ENCODE results near the gene TNP2. TPM values are rescaled to one million over a fixed set of nuclear protein-coding genes. Genes with fewer than 3 reads are reported as not detected.

Gene TNP2
- total RNA-seq, 3 donors from 2014 or later (not counting 1 experiment from before 2014, with no cell fraction given), result not detected

DNA sequence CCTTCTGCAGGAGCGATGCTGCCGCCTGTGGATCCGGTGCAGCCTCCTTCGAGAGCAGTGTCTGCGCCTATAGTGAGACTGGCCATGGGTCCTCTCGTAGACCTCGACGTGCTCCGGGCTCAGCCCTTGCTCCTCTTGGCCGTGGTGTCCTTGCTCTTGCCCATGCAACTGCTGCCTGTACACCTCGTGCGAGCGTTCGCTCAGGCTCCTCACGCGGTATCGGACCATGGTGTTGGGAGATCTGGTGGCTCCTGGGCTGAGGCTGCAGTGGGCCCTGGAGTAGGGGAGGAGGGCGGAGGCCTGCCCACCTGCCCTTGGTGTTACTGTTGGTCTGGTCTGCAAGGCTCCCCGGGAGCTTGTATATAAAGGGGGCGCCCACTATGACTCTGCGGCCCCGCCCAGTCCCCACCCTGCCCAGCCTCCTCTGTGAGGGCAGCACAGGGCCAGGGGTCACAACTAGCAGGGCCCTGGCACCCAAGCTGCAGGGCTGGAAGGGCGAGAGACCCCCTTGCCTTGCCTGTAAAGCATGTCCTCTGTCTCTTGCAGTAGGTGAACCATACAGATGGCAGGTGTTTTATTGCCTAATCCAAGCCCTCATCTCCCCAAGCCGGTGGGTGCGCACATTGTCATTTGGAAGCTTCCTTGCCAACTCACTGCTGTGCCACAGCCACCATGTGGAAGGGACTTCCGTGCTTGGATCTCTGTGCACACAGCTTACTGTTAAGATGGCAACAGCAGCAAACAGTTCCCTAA, 7.2 kb upstream of the TNP2 start, which contains the start of gene PRM2:
TSS of gene PRM2 (minus strand) at position 338 of the 753 bp plus-strand sequence. CDS start at position 228, 110 bp downstream.
- H3K4me1 Mint-ChIP-seq, result no peaks in the 10 kb centered on the region
- H3K4me3 Mint-ChIP-seq, result no peak within 1 kb of the TSS
- intact Hi-C loops (cut with micrococcal nuclease), result no loop called here
- Histone ChIP-seq H3K4me3 (ENCODE audit: low read length) (no peak within 1 kb of the TSS), H3K36me3 (ENCODE audit: control insufficient read depth, insufficient read depth, low read length) (no peaks in the 10 kb centered on the region), H3K4me1 (ENCODE audit: control insufficient read depth, insufficient read depth, low read length) (no peaks in the 10 kb centered on the region), H3K27ac (ENCODE audit: low read length) (no peak within 1 kb of the TSS), H3K27me3 (ENCODE audit: control insufficient read depth, insufficient read depth, low read length) (no peaks in the 10 kb centered on the region), H3K9me3 (ENCODE audit: control insufficient read depth, insufficient read depth, low read length) (no peaks in the 10 kb centered on the region)
- no peak within 1 kb of the TSS for H3K27ac Mint-ChIP-seq
- H3K9me3 Mint-ChIP-seq, result no peaks in the 10 kb centered on the region
- no peaks in the 10 kb centered on the region for H3K36me3 Mint-ChIP-seq
- DNase-seq, result no peak
- no peak for ATAC-seq
- TF ChIP-seq, protein P1, sequence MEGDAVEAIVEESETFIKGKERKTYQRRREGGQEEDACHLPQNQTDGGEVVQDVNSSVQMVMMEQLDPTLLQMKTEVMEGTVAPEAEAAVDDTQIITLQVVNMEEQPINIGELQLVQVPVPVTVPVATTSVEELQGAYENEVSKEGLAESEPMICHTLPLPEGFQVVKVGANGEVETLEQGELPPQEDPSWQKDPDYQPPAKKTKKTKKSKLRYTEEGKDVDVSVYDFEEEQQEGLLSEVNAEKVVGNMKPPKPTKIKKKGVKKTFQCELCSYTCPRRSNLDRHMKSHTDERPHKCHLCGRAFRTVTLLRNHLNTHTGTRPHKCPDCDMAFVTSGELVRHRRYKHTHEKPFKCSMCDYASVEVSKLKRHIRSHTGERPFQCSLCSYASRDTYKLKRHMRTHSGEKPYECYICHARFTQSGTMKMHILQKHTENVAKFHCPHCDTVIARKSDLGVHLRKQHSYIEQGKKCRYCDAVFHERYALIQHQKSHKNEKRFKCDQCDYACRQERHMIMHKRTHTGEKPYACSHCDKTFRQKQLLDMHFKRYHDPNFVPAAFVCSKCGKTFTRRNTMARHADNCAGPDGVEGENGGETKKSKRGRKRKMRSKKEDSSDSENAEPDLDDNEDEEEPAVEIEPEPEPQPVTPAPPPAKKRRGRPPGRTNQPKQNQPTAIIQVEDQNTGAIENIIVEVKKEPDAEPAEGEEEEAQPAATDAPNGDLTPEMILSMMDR (IDR thresholded peaks at IDR 0.05), result no peak
- 94% methylated on average over 26 of the region's 26 CpGs for WGBS (ENCODE audit: insufficient coverage)
- peaks cover 4 to 10% of the 10 kb centered on the region in 2 donors for H3K27me3 Mint-ChIP-seq (ENCODE audit: low read depth in 2 of 2)

DNA sequence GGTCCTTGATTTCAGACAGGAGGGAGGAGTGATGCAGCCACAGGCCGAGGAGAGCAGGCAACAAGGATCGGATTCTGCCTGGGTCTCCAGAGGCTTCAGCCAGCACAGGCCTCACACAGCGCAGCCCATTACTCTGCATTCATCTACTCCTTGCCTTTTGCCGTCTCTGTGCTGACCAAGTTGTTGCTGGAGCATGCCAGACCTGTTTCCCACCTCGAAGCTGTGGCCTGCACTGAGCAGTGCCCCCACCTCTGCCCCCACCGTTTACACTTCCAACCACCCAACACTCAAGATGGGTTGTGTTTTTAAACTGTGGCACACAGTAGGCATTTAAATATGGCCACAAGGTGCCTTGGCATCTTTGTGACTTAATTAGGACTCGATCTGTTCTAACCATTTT, 5.8 kb upstream of the TNP2 start:
- Mint-ChIP-seq H3K27me3 (ENCODE audit: low read depth in 2 of 2) (peaks cover 6 to 13% of the 10 kb centered on the region in 2 donors), H3K9me3 (no peaks in the 10 kb centered on the region), H3K4me3 (no peak overlapping the region), H3K36me3 (no peaks in the 10 kb centered on the region), H3K27ac (no peak overlapping the region), H3K4me1 (no peaks in the 10 kb centered on the region)
- TF ChIP-seq, protein P1 (IDR thresholded peaks at IDR 0.05), result no peak
- 92% methylated on average over 7 of the region's 7 CpGs for WGBS (ENCODE audit: insufficient coverage)
- Histone ChIP-seq H3K9me3 (ENCODE audit: control insufficient read depth, insufficient read depth, low read length) (no peaks in the 10 kb centered on the region), H3K4me1 (ENCODE audit: control insufficient read depth, insufficient read depth, low read length) (no peaks in the 10 kb centered on the region), H3K36me3 (ENCODE audit: control insufficient read depth, insufficient read depth, low read length) (no peaks in the 10 kb centered on the region), H3K4me3 (ENCODE audit: low read length) (no peak overlapping the region), H3K27me3 (ENCODE audit: control insufficient read depth, insufficient read depth, low read length) (no peaks in the 10 kb centered on the region), H3K27ac (ENCODE audit: low read length) (no peak overlapping the region)
- DNase-seq (no peak), ATAC-seq (no peak)
- intact Hi-C loops (cut with micrococcal nuclease), result no loop called here

DNA sequence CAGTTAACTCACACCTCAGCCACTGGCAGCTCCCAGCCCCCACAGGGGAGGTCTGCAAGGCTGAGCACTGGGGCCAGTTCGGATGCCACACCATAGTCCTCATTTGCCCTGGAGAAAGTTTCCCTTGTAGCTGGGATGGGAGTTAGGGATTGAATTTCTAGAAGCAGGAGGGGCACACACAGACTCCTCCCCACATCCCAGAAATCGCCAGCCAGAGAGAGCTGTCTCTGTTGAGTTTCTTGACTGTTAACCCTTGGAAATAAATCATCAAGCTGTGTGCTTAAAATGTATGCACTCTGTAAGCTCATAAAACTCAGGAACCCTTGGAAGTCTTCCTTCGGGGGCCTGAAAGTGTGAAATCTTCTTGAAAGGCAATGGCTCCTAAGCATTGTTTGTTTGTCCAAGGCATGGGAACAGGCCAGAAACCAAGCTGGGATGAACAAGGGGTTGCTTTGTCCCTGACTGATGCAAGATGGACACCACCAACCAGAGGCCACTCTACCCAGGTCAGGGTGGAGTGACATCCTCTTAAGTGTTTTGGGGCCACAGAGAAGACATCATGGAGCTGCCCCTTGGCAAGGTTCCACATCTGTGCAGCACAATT, 4.7 kb upstream of the TNP2 start:
- Histone ChIP-seq H3K27me3 (ENCODE audit: control insufficient read depth, insufficient read depth, low read length) (no peaks in the 10 kb centered on the region), H3K36me3 (ENCODE audit: control insufficient read depth, insufficient read depth, low read length) (no peaks in the 10 kb centered on the region), H3K4me1 (ENCODE audit: control insufficient read depth, insufficient read depth, low read length) (no peaks in the 10 kb centered on the region), H3K27ac (ENCODE audit: low read length) (no peak overlapping the region), H3K4me3 (ENCODE audit: low read length) (no peak overlapping the region), H3K9me3 (ENCODE audit: control insufficient read depth, insufficient read depth, low read length) (no peaks in the 10 kb centered on the region)
- no peak for DNase-seq
- no peak for ATAC-seq
- peaks cover 0 to 13% of the 10 kb centered on the region in 2 donors for H3K27me3 Mint-ChIP-seq (ENCODE audit: low read depth in 2 of 2)
- intact Hi-C loops (cut with micrococcal nuclease), result no loop called here
- TF ChIP-seq, protein P1 (IDR thresholded peaks at IDR 0.05), result no peak
- no peaks in the 10 kb centered on the region for H3K4me1 Mint-ChIP-seq
- H3K36me3 Mint-ChIP-seq, result no peaks in the 10 kb centered on the region
- no peak overlapping the region for H3K27ac Mint-ChIP-seq
- WGBS (ENCODE audit: insufficient coverage), result 94% methylated on average over 2 of the region's 3 CpGs
- H3K4me3 Mint-ChIP-seq, result no peak overlapping the region
- H3K9me3 Mint-ChIP-seq, result no peaks in the 10 kb centered on the region
